ENCODE data around the gene IL1RAPL1.

IL1RAPL1 gene

GRCh38 chrX:29541038-29541437 is 953.8 kb downstream of the IL1RAPL1 start:
- no peak for DNase-seq (ENCODE audit: low read depth)
- H3K4me3 ChIP-seq (ENCODE audit: low read depth, low read length): no peak overlapping the region

- H3K4me3 ChIP-seq (ENCODE audit: low read depth, low read length): no peak overlapping the region
- no peak for DNase-seq (ENCODE audit: low read depth)
These were observed 954.9 kb downstream of the IL1RAPL1 start for GRCh38 chrX:29542152-29542551.

GRCh38 chrX:29545878-29546277 is 958.6 kb downstream of the IL1RAPL1 start:
- H3K4me3 ChIP-seq (ENCODE audit: low read depth, low read length): no peak overlapping the region
- DNase-seq (ENCODE audit: low read depth): no peak

GRCh38 chrX:29547877-29548276 is 960.6 kb downstream of the IL1RAPL1 start:
- DNase-seq (ENCODE audit: low read depth): no peak

GRCh38 chrX:29553542-29553941 is 966.3 kb downstream of the IL1RAPL1 start:
- no peak for DNase-seq (ENCODE audit: low read depth)
- H3K4me3 ChIP-seq (ENCODE audit: low read depth, low read length): no peak overlapping the region

More at GRCh38 chrX:29547877-29548276, 960.6 kb downstream of the IL1RAPL1 start:
- H3K4me3 ChIP-seq (ENCODE audit: low read depth, low read length): no peak overlapping the region

- no peak overlapping the region for H3K4me3 ChIP-seq (ENCODE audit: low read depth, low read length)
- no peak for DNase-seq (ENCODE audit: low read depth)
These were observed 968.3 kb downstream of the IL1RAPL1 start for GRCh38 chrX:29555465-29556091.

GRCh38 chrX:29560065-29560464 is 972.8 kb downstream of the IL1RAPL1 start:
- DNase-seq (ENCODE audit: low read depth): no peak
- H3K4me3 ChIP-seq (ENCODE audit: low read depth, low read length): no peak overlapping the region

- DNase-seq (ENCODE audit: low read depth): peak; percentile 1
- H3K4me3 ChIP-seq (ENCODE audit: low read depth, low read length): no peak overlapping the region
These were observed 974.2 kb downstream of the IL1RAPL1 start for GRCh38 chrX:29561417-29561816.

GRCh38 chrX:29580560-29580959 is 993.3 kb downstream of the IL1RAPL1 start:
- no peak overlapping the region for H3K4me3 ChIP-seq (ENCODE audit: low read depth, low read length)
- DNase-seq (ENCODE audit: low read depth): no peak

GRCh38 chrX:29581223-29581622 is 994.0 kb downstream of the IL1RAPL1 start:
- DNase-seq (ENCODE audit: low read depth): no peak
- no peak overlapping the region for H3K4me3 ChIP-seq (ENCODE audit: low read depth, low read length)

GRCh38 chrX:29587107-29587506 is 999.9 kb downstream of the IL1RAPL1 start:
- DNase-seq (ENCODE audit: low read depth): no peak
- no peak overlapping the region for H3K4me3 ChIP-seq (ENCODE audit: low read depth, low read length)

GRCh38 chrX:29590921-29591320 is 1003.7 kb downstream of the IL1RAPL1 start:
- no peak for DNase-seq (ENCODE audit: low read depth)
- no peak overlapping the region for H3K4me3 ChIP-seq (ENCODE audit: low read depth, low read length)

GRCh38 chrX:29604381-29604780 is 1017.1 kb downstream of the IL1RAPL1 start:
- H3K4me3 ChIP-seq (ENCODE audit: low read depth, low read length): no peak overlapping the region
- DNase-seq (ENCODE audit: low read depth): no peak

- DNase-seq (ENCODE audit: low read depth): peak; percentile 34
- H3K4me3 ChIP-seq (ENCODE audit: low read depth, low read length): no peak overlapping the region
These were observed 1030.0 kb downstream of the IL1RAPL1 start for GRCh38 chrX:29617276-29617675.

GRCh38 chrX:29617725-29618124 is 1030.5 kb downstream of the IL1RAPL1 start:
- no peak overlapping the region for H3K4me3 ChIP-seq (ENCODE audit: low read depth, low read length)
- no peak for DNase-seq (ENCODE audit: low read depth)

- no peak for DNase-seq (ENCODE audit: low read depth)
- no peak overlapping the region for H3K4me3 ChIP-seq (ENCODE audit: low read depth, low read length)
These were observed 1040.6 kb downstream of the IL1RAPL1 start for GRCh38 chrX:29627833-29628232.

GRCh38 chrX:29634516-29634915 is 1047.3 kb downstream of the IL1RAPL1 start:
- no peak for DNase-seq (ENCODE audit: low read depth)
- H3K4me3 ChIP-seq (ENCODE audit: low read depth, low read length): no peak overlapping the region

GRCh38 chrX:29636331-29636730 is 1049.1 kb downstream of the IL1RAPL1 start:
- no peak overlapping the region for H3K4me3 ChIP-seq (ENCODE audit: low read depth, low read length)
- DNase-seq (ENCODE audit: low read depth): no peak

- no peak for DNase-seq (ENCODE audit: low read depth)
- H3K4me3 ChIP-seq (ENCODE audit: low read depth, low read length): no peak overlapping the region
These were observed 1052.9 kb downstream of the IL1RAPL1 start for GRCh38 chrX:29640106-29640505.

GRCh38 chrX:29641461-29641860 is 1054.2 kb downstream of the IL1RAPL1 start:
- DNase-seq (ENCODE audit: low read depth): no peak
- H3K4me3 ChIP-seq (ENCODE audit: low read depth, low read length): no peak overlapping the region

- DNase-seq (ENCODE audit: low read depth): no peak
- H3K4me3 ChIP-seq (ENCODE audit: low read depth, low read length): no peak overlapping the region
These were observed 1055.9 kb downstream of the IL1RAPL1 start for GRCh38 chrX:29643181-29643580.

- no peak overlapping the region for H3K4me3 ChIP-seq (ENCODE audit: low read depth, low read length)
- no peak for DNase-seq (ENCODE audit: low read depth)
These were observed 1060.9 kb downstream of the IL1RAPL1 start for GRCh38 chrX:29648161-29648560.
